Upper lobe of left lung (tissue), 4 donors: ENCODE measurements around the gene GGNBP2.

ENCODE experiments used
- POLR2A ChIP-seq, 4 donors: fragments of 450-650 bp; IDR thresholded peaks; one replicate each; pipeline ENCODE4 v1.5.1; 2016 to 2017; ENCODE audit warnings: antibody characterized with exemption in 4 of 4, mild to moderate bottlenecking in 2 of 4
- POLR2AphosphoS5 ChIP-seq, 2 donors: sonication (generic); formaldehyde crosslinking; IDR thresholded peaks; one replicate each; pipeline ENCODE4 v1.5.1; 2017; ENCODE audit warnings: antibody characterized with exemption in 2 of 2
- TF ChIP-seq, protein P1 (sequence below), 6 experiments: fragments of 450-650 bp in 4 of 6; fragments of 200-600 bp in 2 of 6; sonication (generic) in 2 of 6; IDR thresholded peaks; one replicate each; pipeline ENCODE4 v1.5.1; 2016 to 2019; ENCODE audit warnings: antibody characterized with exemption in 6 of 6

DNA sequence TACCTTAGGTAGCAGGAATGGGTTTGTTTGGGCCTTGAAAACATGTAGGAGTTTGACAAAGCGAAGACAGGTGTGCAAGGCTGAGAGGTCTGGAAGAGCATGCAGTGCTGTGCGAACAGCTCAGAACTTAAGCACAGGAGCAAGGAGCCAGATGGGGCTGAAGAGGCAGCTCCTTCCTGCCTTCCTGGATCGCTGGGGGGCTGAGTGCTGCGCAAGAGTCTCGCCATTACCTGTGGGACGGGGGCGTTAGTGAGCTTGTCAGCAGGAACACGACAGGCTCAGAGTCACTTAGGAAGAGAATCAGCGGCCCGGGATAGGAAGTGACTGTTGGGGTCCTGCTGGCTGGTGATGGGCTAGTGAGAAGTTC is 56.2 kb downstream of the GGNBP2 start:
- TF ChIP-seq POLR2AphosphoS5 (IDR thresholded peaks at IDR 0.05) (no peak), POLR2A (IDR thresholded peaks at IDR 0.05) (no peak)
- TF ChIP-seq, protein P1, sequence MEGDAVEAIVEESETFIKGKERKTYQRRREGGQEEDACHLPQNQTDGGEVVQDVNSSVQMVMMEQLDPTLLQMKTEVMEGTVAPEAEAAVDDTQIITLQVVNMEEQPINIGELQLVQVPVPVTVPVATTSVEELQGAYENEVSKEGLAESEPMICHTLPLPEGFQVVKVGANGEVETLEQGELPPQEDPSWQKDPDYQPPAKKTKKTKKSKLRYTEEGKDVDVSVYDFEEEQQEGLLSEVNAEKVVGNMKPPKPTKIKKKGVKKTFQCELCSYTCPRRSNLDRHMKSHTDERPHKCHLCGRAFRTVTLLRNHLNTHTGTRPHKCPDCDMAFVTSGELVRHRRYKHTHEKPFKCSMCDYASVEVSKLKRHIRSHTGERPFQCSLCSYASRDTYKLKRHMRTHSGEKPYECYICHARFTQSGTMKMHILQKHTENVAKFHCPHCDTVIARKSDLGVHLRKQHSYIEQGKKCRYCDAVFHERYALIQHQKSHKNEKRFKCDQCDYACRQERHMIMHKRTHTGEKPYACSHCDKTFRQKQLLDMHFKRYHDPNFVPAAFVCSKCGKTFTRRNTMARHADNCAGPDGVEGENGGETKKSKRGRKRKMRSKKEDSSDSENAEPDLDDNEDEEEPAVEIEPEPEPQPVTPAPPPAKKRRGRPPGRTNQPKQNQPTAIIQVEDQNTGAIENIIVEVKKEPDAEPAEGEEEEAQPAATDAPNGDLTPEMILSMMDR (IDR thresholded peaks at IDR 0.05) = peak in 1 of 6 experiments; percentile 3
